ENCODE results near the gene DRD2.

DNA sequence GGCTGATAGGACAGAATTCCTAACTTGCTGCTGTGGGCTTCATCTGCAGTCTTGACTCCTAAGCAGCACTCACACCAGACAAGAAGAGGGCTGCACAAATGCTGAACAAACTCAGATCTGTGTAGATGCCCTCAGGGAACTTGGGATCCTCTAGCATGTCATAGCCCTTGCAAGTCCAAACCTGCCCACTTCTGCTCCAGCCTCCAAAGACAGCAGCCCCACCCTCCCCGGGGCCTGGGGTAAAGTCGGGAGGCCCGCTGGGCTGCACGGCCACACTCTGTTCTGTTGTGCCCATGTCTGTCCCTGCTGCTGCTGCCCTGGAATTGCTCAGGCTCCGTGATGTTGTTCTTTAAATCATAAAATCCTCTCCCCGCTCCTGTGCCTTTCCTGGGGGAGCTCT lies 28.3 kb downstream of the DRD2 start:
- no peak for TF ChIP-seq POLR2A (IDR thresholded peaks at IDR 0.05)
- no peak for TF ChIP-seq CTCF (IDR thresholded peaks at IDR 0.05)
